K562 (cell line): Measurements from ENCODE around the gene RNF26. TPM values are rescaled to one million over a fixed set of nuclear protein-coding genes. Genes with fewer than 3 reads are reported as not detected.

Experiments used
- ATAC-seq: fragments of 200-7000 bp; cut with Tn5 transposase; 3 replicates; pipeline ENCODE4 v1.9.1; 2020; ENCODE audit warnings: moderate library complexity
- BruUV-seq: library from RNA; stranded (reverse); fragments of 400-500 nt; replicated peaks from 2 replicates; lab custom pipeline; 2021; lab: Mats Ljungman, UMichigan
- CTCF ChIA-PET: fragments of 300-600 bp; formaldehyde crosslinking; extraction: SDS; loops from one replicate; lab custom pipeline; 2021; ENCODE audit warnings: low intra/inter-chr PET ratio; lab: Yijun Ruan, JAX
- POLR2A ChIA-PET: fragments of 300-600, 350-650 bp; sonication (Branson Sonifier 250); formaldehyde crosslinking; extraction: SDS; loops from one replicate; lab custom pipeline; 2021; ENCODE audit warnings: antibody characterized with exemption, inconsistent platforms; lab: Yijun Ruan, JAX
- DNase-seq, 4 experiments: peaks; one replicate each; pipeline versions ENCODE4 v3.0.0 to v3.0.0-alpha.2; 2011 to 2018; ENCODE audit warnings: low spot score in 3 of 4, mixed read lengths in 3 of 4; ENCODE audit errors: extremely low read depth in 1 of 4
- FAIRE-seq: peaks from 2 replicates; lab custom pipeline; 2011; peaks lifted over from hg19 to GRCh38; lab: Jason Lieb, UNC
- H2AFZ ChIP-seq: 2 replicates; pipeline ENCODE4 v1.6.0; 2011; ENCODE audit warnings: low read depth, low read length, control low read depth, inconsistent platforms
- H3K27ac ChIP-seq: fragments of 200-600 bp; 3 replicates; pipeline ENCODE4 v1.8.0; 2011; ENCODE audit warnings: low read depth, mild to moderate bottlenecking, control low read depth, inconsistent platforms, low read length, moderate library complexity, mixed read lengths; ENCODE audit errors: extremely low read depth
- H3K27me3 ChIP-seq, 2 experiments: fragments of 300-600 bp in 1 of 2; 2 replicates in 1 of 2; 3 replicates in 1 of 2; pipeline versions ENCODE4 v1.6.0 to v1.8.0; 2011; ENCODE audit warnings: inconsistent platforms in 2 of 2, low read length in 2 of 2, mild to moderate bottlenecking in 1 of 2, mixed read lengths in 1 of 2, moderate library complexity in 1 of 2; ENCODE audit not compliant: control insufficient read depth in 2 of 2, insufficient read depth in 2 of 2
- H3K36me3 ChIP-seq: fragments of 300-600 bp; 3 replicates; pipeline ENCODE4 v1.8.0; 2011; ENCODE audit warnings: mild to moderate bottlenecking, low read length, inconsistent platforms; ENCODE audit not compliant: control insufficient read depth, insufficient read depth
- H3K4me1 ChIP-seq, 2 experiments: fragments of 200-600 bp in 1 of 2; replicated peaks in 1 of 2; 2 replicates in 1 of 2; 3 replicates in 1 of 2; pipeline versions ENCODE4 v1.5.1 to v1.8.0; 2011; ENCODE audit warnings: inconsistent platforms in 2 of 2, low read length in 2 of 2, mild to moderate bottlenecking in 1 of 2, mixed read lengths in 1 of 2, moderate library complexity in 1 of 2; ENCODE audit not compliant: control insufficient read depth in 2 of 2, insufficient read depth in 2 of 2
- H3K4me2 ChIP-seq: 2 replicates; pipeline ENCODE4 v1.6.1; 2011; ENCODE audit warnings: low read length, control low read depth, inconsistent platforms, mixed read lengths; ENCODE audit not compliant: insufficient read depth
- H3K4me3 ChIP-seq: fragments of 200-600 bp; sonication (generic), shearing (Covaris generic); 2 replicates; pipeline ENCODE4 v1.5.1; 2016; ENCODE audit warnings: control low read depth, inconsistent platforms
- H3K79me2 ChIP-seq: fragments of 200-600 bp; 3 replicates; pipeline ENCODE4 v1.8.0; 2011; ENCODE audit warnings: low read length, inconsistent platforms; ENCODE audit not compliant: control insufficient read depth, insufficient read depth
- H3K9ac ChIP-seq, 2 experiments: 2 replicates each; pipeline versions ENCODE4 v1.6.0 to v1.6.1; 2011; ENCODE audit warnings: low read depth in 2 of 2, low read length in 2 of 2, control low read depth in 1 of 2, inconsistent platforms in 1 of 2, mild to moderate bottlenecking in 1 of 2, mixed read lengths in 1 of 2; ENCODE audit not compliant: insufficient read depth in 1 of 2
- H3K9me1 ChIP-seq: one replicate; pipeline ENCODE4 v1.6.0; 2011; ENCODE audit warnings: inconsistent platforms, mild to moderate bottlenecking, low read length, moderate library complexity; ENCODE audit not compliant: control insufficient read depth, insufficient read depth
- H3K9me3 ChIP-seq: replicated peaks from 2 replicates; pipeline ENCODE4 v1.5.1; 2011; ENCODE audit warnings: low read depth, low read length, inconsistent platforms; ENCODE audit not compliant: control insufficient read depth, insufficient read depth
- H4K20me1 ChIP-seq: replicated peaks from 2 replicates; pipeline ENCODE4 v1.6.1; 2011; ENCODE audit warnings: low read length, inconsistent platforms, mixed read lengths; ENCODE audit not compliant: control insufficient read depth, insufficient read depth
- DACH1 ChIP-seq: fragments of 450-650 bp; IDR thresholded peaks from 2 replicates; pipeline ENCODE4 v1.6.1; 2018; ENCODE audit not compliant: partially characterized antibody
- NCOA6 ChIP-seq: fragments of 450-650 bp; IDR thresholded peaks from 2 replicates; pipeline ENCODE4 v1.6.1; 2017; ENCODE audit warnings: mild to moderate bottlenecking
- NR2C1 ChIP-seq, 2 experiments: fragments of 450-650 bp; IDR thresholded peaks; 2 replicates each; pipeline ENCODE4 v1.6.1; 2017; ENCODE audit warnings: mild to moderate bottlenecking in 2 of 2, antibody characterized with exemption in 1 of 2, inconsistent platforms in 1 of 2, missing compliant biosample characterization in 1 of 2, missing genetic modification characterization in 1 of 2
- RB1 ChIP-seq: fragments of 450-650 bp; IDR thresholded peaks from 2 replicates; pipeline ENCODE4 v1.6.1; 2017; ENCODE audit warnings: low read depth, mild to moderate bottlenecking
- RBFOX2 ChIP-seq: fragments of 200-400 bp; formaldehyde crosslinking; IDR thresholded peaks from 2 replicates; pipeline ENCODE4 v1.6.1; 2017; ENCODE audit warnings: low read depth, mild to moderate bottlenecking, low read length, moderate library complexity
- SRSF9 ChIP-seq: fragments of 200-400 bp; formaldehyde crosslinking; IDR thresholded peaks from 2 replicates; pipeline ENCODE4 v1.6.1; 2017; ENCODE audit warnings: low read depth, low read length, borderline replicate concordance
- WGBS: fragments of 100-300 bp; shearing (Covaris generic); methylation state at CpG from one replicate; pipeline ENCODE4 v1.1.6; 2016; ENCODE audit warnings: low coverage, mixed read lengths; ENCODE audit not compliant: insufficient coverage; ENCODE audit errors: missing lambda C conversion rate; 5-methylcytosine and 5-hydroxymethylcytosine counted together
- in situ Hi-C: fragments of 300-500 bp; cut with MboI; formaldehyde crosslinking; loops from 4 replicates; pipeline ENCODE4 v1.15.0; 2018; ENCODE audit warnings: inconsistent platforms, mixed read lengths
- intact Hi-C: fragments of 100-400 bp; cut with micrococcal nuclease; formaldehyde crosslinking; loops from 2 replicates; pipeline ENCODE4 v1.14.2; 2022
- polyA plus RNA-seq, 8 experiments: library from polyadenylated mRNA; depleted of rRNA in 4 of 8; stranded (reverse) in 5 of 8; unstranded in 3 of 8; fragments of >200 nt; fragmentation: Nextera tagmentation in 2 of 8; fragmentation: Illumina TruSeq in 1 of 8; extraction: Ambion mirVana in 2 of 8; extraction: Trizol in 1 of 8; gene quantifications; 2 replicates each; pipeline versions ENCODE4 v1.2.1 to v1.2.3, GENCODE V29; 2011 to 2014; ENCODE audit warnings: inconsistent platforms in 1 of 8, missing spikeins in 1 of 8
- total RNA-seq, 7 experiments: library from RNA; depleted of rRNA in 6 of 7; stranded (reverse); fragments of >200 nt in 6 of 7; fragmentation: Illumina TruSeq in 2 of 7; extraction: Trizol in 2 of 7; gene quantifications; 2 replicates each; pipeline versions ENCODE4 v1.2.1 to v1.2.3, GENCODE V29; 2011 to 2021; ENCODE audit warnings: low replicate concordance in 1 of 7
- TF ChIP-seq, protein P1 (sequence below): sonication (generic); formaldehyde crosslinking; IDR thresholded peaks from 2 replicates; pipeline ENCODE4 v1.8.0; 2022; ENCODE audit warnings: mild to moderate bottlenecking, missing genetic modification reagents
- TF ChIP-seq, protein P2 (sequence below): fragments of 450-650 bp; IDR thresholded peaks from 2 replicates; pipeline ENCODE4 v1.6.1; 2017; ENCODE audit warnings: antibody characterized with exemption
- TF ChIP-seq, protein P3 (sequence below): fragments of 450-650 bp; IDR thresholded peaks from 2 replicates; pipeline ENCODE4 v1.6.1; 2016; ENCODE audit warnings: mild to moderate bottlenecking

Gene RNF26
- total and polyA plus RNA-seq, 9 of the 15 experiments (the other 6 are each of a cell fraction or from before 2014, with no cell fraction given), result 5.3 to 53.6 (median 12.7) TPM

DNA sequence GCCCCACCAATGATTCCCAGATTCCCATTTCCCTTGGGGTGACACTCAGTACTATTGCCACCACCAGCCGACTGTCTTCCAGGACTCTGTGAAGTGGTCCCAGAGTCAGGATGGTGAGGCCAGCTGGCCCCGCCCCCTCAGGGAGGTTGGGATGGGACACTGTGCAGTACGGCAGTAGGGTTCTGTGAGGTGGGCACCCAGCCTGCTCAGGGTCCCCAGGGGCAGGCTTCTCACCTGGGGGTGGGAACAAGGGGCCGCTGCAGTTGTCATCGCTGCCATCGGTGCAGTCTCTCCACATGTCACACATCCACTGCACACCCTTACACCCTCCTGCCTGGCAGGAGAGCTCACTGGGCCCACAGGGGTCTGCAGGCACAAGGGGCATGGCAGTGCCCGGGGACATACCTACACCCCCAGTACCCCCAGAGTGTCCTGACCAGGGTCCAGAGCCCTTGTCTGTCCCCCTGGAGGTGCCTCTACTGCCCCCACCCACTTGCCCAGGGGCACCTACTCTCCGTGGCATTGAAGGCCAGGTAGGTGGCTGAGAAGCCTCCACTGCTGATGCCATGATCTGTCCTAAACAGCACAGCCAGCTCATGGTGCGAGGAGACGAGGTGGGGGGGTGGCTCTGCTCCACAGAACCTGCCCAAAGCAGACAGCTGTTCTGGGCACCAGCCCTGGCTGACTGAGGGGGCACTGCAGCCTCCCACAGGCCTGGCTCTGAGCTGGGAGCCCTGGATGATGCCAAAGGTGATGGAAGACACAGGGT, 8.2 kb downstream of the RNF26 start (continued):
- TF ChIP-seq NR2C1 (IDR thresholded peaks at IDR 0.05), result no peak
- TF ChIP-seq NR2C1 (tag; IDR thresholded peaks at IDR 0.05), result no peak
- TF ChIP-seq RBFOX2, result no peak
- no peak for TF ChIP-seq NCOA6
- TF ChIP-seq RB1, result no peak
- TF ChIP-seq DACH1, result no peak
- TF ChIP-seq, all 486 proteins: peak for 0

DNA sequence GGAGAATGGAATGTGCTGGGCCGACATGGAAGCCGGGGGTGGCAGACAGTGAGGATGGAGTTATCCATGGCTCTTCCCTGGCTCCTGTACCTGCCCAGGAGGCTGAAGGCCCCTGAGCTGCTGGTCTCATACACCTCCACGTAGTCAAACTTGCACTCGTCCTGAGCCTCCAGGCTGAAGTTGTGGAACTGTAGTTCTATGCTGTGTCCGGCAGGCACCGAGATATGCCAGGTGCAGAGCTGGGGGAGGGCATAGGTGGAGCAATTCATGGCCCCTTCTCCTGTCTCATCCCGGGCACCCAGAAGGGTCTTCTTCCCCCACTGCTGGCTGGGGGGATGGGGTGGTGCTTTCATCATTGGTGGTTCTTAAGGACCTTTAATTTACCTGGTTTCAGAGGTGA, 9.4 kb downstream of the RNF26 start:
- no peak overlapping the region for H3K27ac ChIP-seq
- ChIA-PET CTCF (no interaction called here), POLR2A (interaction anchor here (0.5 to 1.5 kb wide), 3 partner anchors 21 to 131 kb away, joined by 3 to 4 read pairs (median 4); no protein-coding TSS in a partner anchor)
- H3K27me3 ChIP-seq, result peaks cover 0 to 24% of the 10 kb centered on the region in 2 experiments; a peak in 3 of 5 replicates
- H3K4me3 ChIP-seq, result no peak overlapping the region
- in situ Hi-C loops, result no loop called here
- BruUV-seq, result no TSS peak
- WGBS, result 15% methylated on average over 7 of the region's 7 CpGs
- H4K20me1 ChIP-seq, result no peaks in the 10 kb centered on the region; the same call in 1 of the 2 replicates
- no peak overlapping the region for H2AFZ ChIP-seq
- no peaks in the 10 kb centered on the region for H3K9me3 ChIP-seq
- FAIRE-seq (no peak), DNase-seq (no peak), ATAC-seq (no peak)
- H3K4me1 ChIP-seq, result peaks cover 9 to 39% of the 10 kb centered on the region in 2 experiments; a peak in 4 of 5 replicates
- no peak overlapping the region for H3K9ac ChIP-seq
- H3K9me1 ChIP-seq, result no peaks in the 10 kb centered on the region
- no peak overlapping the region for H3K4me2 ChIP-seq
- intact Hi-C loops, result no loop called here
- H3K36me3 ChIP-seq, result no peaks in the 10 kb centered on the region
- H3K79me2 ChIP-seq, result no peaks in the 10 kb centered on the region
- no peak for TF ChIP-seq SRSF9
- TF ChIP-seq, protein P1, sequence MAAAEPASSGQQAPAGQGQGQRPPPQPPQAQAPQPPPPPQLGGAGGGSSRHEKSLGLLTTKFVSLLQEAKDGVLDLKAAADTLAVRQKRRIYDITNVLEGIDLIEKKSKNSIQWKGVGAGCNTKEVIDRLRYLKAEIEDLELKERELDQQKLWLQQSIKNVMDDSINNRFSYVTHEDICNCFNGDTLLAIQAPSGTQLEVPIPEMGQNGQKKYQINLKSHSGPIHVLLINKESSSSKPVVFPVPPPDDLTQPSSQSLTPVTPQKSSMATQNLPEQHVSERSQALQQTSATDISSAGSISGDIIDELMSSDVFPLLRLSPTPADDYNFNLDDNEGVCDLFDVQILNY (CRISPR knock-in tag), result no peak
- TF ChIP-seq, protein P2, sequence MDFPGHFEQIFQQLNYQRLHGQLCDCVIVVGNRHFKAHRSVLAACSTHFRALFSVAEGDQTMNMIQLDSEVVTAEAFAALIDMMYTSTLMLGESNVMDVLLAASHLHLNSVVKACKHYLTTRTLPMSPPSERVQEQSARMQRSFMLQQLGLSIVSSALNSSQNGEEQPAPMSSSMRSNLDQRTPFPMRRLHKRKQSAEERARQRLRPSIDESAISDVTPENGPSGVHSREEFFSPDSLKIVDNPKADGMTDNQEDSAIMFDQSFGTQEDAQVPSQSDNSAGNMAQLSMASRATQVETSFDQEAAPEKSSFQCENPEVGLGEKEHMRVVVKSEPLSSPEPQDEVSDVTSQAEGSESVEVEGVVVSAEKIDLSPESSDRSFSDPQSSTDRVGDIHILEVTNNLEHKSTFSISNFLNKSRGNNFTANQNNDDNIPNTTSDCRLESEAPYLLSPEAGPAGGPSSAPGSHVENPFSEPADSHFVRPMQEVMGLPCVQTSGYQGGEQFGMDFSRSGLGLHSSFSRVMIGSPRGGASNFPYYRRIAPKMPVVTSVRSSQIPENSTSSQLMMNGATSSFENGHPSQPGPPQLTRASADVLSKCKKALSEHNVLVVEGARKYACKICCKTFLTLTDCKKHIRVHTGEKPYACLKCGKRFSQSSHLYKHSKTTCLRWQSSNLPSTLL, result no peak
- TF ChIP-seq, protein P3, sequence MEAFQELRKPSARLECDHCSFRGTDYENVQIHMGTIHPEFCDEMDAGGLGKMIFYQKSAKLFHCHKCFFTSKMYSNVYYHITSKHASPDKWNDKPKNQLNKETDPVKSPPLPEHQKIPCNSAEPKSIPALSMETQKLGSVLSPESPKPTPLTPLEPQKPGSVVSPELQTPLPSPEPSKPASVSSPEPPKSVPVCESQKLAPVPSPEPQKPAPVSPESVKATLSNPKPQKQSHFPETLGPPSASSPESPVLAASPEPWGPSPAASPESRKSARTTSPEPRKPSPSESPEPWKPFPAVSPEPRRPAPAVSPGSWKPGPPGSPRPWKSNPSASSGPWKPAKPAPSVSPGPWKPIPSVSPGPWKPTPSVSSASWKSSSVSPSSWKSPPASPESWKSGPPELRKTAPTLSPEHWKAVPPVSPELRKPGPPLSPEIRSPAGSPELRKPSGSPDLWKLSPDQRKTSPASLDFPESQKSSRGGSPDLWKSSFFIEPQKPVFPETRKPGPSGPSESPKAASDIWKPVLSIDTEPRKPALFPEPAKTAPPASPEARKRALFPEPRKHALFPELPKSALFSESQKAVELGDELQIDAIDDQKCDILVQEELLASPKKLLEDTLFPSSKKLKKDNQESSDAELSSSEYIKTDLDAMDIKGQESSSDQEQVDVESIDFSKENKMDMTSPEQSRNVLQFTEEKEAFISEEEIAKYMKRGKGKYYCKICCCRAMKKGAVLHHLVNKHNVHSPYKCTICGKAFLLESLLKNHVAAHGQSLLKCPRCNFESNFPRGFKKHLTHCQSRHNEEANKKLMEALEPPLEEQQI, result no peak
